CD4-positive, CD25-positive, alpha-beta regulatory T cell (primary cell): ENCODE data around the gene POU5F1. TPM values are rescaled to one million over a fixed set of nuclear protein-coding genes. Genes with fewer than 3 reads are reported as not detected.
"Not testable (repeated sequence)": the region's sequence is repeated elsewhere in the genome, so short reads cannot be mapped to it uniquely, and the experiment has no call there.

Source experiments
- ATAC-seq, 2 donors: fragments of 150-1000 bp; cut with Tn5 transposase; one replicate each; pipeline ENCODE4 v1.10.0; 2021; ENCODE audit warnings: low read depth in 2 of 2, moderate number of reproducible peaks in 2 of 2, moderate library complexity in 1 of 2
- DNase-seq, 3 donors: peaks; one replicate each; pipeline versions ENCODE4 v3.0.0 to v3.0.0-alpha.2; 2012 to 2022; ENCODE audit warnings: mixed read lengths in 1 of 3
- H3K27ac ChIP-seq: one replicate; pipeline ENCODE4 v1.7.0; 2013; ENCODE audit warnings: mild to moderate bottlenecking, low read length; ENCODE audit not compliant: insufficient read depth, poor library complexity, severe bottlenecking
- H3K27me3 ChIP-seq: one replicate; pipeline ENCODE4 v1.7.0; 2013; ENCODE audit warnings: low read length; ENCODE audit not compliant: control insufficient read depth, insufficient read depth
- H3K36me3 ChIP-seq: one replicate; pipeline ENCODE4 v1.7.0; 2013; ENCODE audit warnings: mild to moderate bottlenecking, low read length, moderate library complexity; ENCODE audit not compliant: control insufficient read depth, insufficient read depth
- H3K4me1 ChIP-seq: 2 replicates; pipeline ENCODE4 v1.7.0; 2013; ENCODE audit warnings: mild to moderate bottlenecking, low read length; ENCODE audit not compliant: insufficient read depth, control insufficient read depth, poor library complexity, severe bottlenecking
- H3K4me3 ChIP-seq: one replicate; pipeline ENCODE4 v1.7.0; 2013; ENCODE audit warnings: low read depth, mild to moderate bottlenecking, low read length, moderate library complexity
- H3K9me3 ChIP-seq, 2 experiments: 1 replicate in 1 of 2; 2 replicates in 1 of 2; pipeline ENCODE4 v1.7.0; 2013; ENCODE audit warnings: low read length in 2 of 2, mild to moderate bottlenecking in 1 of 2, moderate library complexity in 1 of 2; ENCODE audit not compliant: control insufficient read depth in 2 of 2
- H3K27ac Mint-ChIP-seq, 3 donors: one replicate each; pipeline ENCODE4 v1.8.0; 2020 to 2022; ENCODE audit warnings: mild to moderate bottlenecking in 3 of 3, mixed read lengths in 3 of 3, moderate library complexity in 2 of 3
- H3K27me3 Mint-ChIP-seq: one replicate; pipeline ENCODE4 v1.8.0; 2022; ENCODE audit warnings: mild to moderate bottlenecking, mixed read lengths
- H3K36me3 Mint-ChIP-seq: one replicate; pipeline ENCODE4 v1.8.0; 2020; ENCODE audit warnings: mixed read lengths
- H3K4me1 Mint-ChIP-seq, 4 donors: one replicate each; pipeline ENCODE4 v1.8.0; 2020 to 2022; ENCODE audit warnings: mixed read lengths in 4 of 4, mild to moderate bottlenecking in 1 of 4
- H3K4me3 Mint-ChIP-seq, 4 donors: one replicate each; pipeline ENCODE4 v1.8.0; 2020 to 2022; ENCODE audit warnings: mild to moderate bottlenecking in 4 of 4, mixed read lengths in 4 of 4, moderate library complexity in 3 of 4
- H3K9me3 Mint-ChIP-seq, 7 donors: one replicate each; pipeline ENCODE4 v1.8.0; 2020 to 2022; ENCODE audit warnings: mixed read lengths in 7 of 7, mild to moderate bottlenecking in 3 of 7, moderate library complexity in 2 of 7
- polyA plus RNA-seq, 4 donors: library from polyadenylated mRNA; unstranded; fragments of 300-500 nt; fragmentation: Illumina TruSeq; gene quantifications; one replicate each; pipeline ENCODE4 v1.2.3, GENCODE V29; 2021
- total RNA-seq: library from RNA; stranded (reverse); gene quantifications from one replicate; pipeline ENCODE4 v1.2.3, GENCODE V29; 2022

The POU5F1 gene
- total and polyA plus RNA-seq, 5 donors from 2014 or later: 0.27 TPM; not detected in 4

DNA sequence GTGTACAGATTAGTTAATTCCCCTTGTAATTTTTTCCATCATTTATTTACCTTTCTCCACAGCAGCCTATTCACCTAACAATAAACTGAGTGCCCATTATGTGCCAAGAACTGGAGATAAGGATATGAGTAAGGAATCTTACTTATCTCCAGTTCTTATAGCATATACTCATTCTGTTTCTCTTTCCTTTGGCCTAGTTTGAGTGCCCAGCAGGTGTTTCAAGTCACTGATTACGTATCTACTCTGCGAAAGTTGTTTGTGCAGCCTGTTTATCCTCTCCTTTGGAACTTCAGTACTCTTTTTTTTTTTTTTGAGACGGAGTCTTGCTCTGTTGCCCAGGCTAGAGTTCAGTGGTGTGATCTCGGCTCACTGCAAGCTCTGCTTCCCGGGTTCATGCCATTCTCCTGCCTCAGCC lies 17.3 kb upstream of the POU5F1 start:
- no peak for ATAC-seq
- peak overlapping the region in 1 of 3 donors; percentile 0 for H3K27ac Mint-ChIP-seq

DNA sequence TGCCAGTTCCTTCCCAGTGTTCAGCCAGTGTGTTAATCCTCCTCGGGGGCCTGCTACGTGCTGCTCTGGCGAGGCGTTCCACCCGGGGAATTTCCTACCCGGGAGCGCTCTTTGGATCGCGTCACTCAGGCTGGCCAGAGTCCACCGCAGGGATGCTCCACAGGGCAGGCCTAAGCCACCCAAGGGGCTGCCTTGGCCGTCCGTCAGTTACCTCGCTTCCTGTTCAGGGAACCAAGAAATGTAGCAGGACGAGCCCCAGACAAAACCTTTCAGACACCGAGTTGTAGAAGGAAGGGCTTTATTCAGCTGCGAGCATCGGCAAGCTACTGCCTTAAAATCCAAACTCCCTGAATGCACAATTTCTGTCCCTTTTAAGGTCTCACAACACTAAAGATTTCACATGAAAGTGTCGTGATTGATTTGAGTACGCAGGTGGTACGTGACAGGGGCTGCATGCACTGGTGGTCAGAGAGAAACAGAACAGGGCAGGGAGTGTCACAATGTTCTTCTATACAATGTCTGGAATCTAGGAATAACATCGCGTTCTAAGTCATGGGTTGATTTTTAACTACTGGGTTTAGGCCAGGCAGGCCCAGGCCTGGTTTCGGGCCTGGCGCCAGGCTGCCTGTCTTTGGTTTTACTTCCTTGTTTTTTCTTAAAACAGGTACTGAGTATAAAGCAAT lies 15.7 kb upstream of the POU5F1 start:
- Mint-ChIP-seq H3K4me3 (peak overlapping the region in 1 of 4 donors; percentile 68), H3K4me1 (peaks cover 0 to 5% (median 2%) of the 10 kb centered on the region in 4 donors), H3K27ac (peak overlapping the region in 1 of 3 donors; percentile 0), H3K9me3 (no peaks in the 10 kb centered on the region), H3K36me3 (no peaks in the 10 kb centered on the region), H3K27me3 (no peaks in the 10 kb centered on the region)
- Histone ChIP-seq H3K4me3 (no peak overlapping the region), H3K4me1 (no peaks in the 10 kb centered on the region), H3K27me3 (no peaks in the 10 kb centered on the region), H3K27ac (no peak overlapping the region), H3K36me3 (no peaks in the 10 kb centered on the region), H3K9me3 (no peaks in the 10 kb centered on the region)
- ATAC-seq: no peak
- DNase-seq: no peak

More for the DNA sequence above, 17.3 kb upstream of the POU5F1 start:
- H3K9me3 Mint-ChIP-seq: no peaks in the 10 kb centered on the region
- Histone ChIP-seq H3K9me3 (no peaks in the 10 kb centered on the region), H3K27ac (no peak overlapping the region), H3K4me1 (no peaks in the 10 kb centered on the region), H3K4me3 (no peak overlapping the region), H3K27me3 (no peaks in the 10 kb centered on the region), H3K36me3 (no peaks in the 10 kb centered on the region)
- DNase-seq: no peak
- no peak overlapping the region for H3K4me3 Mint-ChIP-seq
- H3K36me3 Mint-ChIP-seq: no peaks in the 10 kb centered on the region
- peaks cover 0 to 12% (median 5%) of the 10 kb centered on the region in 4 donors for H3K4me1 Mint-ChIP-seq
- H3K27me3 Mint-ChIP-seq: no peaks in the 10 kb centered on the region

DNA sequence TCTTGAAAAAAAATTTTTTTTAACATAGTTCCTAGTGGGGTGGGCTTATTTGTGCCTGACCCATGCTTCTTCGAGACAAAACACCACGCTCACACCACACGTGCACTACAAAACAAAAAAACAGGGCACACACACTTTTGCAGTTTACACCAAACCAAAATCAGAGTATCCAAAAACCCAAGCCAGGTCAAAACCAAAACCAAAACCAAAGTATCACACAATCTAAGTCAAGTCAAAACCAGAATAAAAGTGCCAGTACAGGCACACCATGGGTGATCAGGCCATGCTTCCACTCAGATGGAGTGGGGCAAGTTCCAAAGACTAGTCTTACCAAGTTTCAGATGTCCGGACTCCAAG lies 15.2 kb upstream of the POU5F1 start:
- not testable (repeated sequence) for H3K27me3 ChIP-seq, H3K27me3 Mint-ChIP-seq, H3K9me3 Mint-ChIP-seq, H3K9me3 ChIP-seq, H3K4me1 Mint-ChIP-seq, ATAC-seq, H3K36me3 ChIP-seq, H3K4me3 ChIP-seq, H3K4me1 ChIP-seq, H3K4me3 Mint-ChIP-seq, H3K36me3 Mint-ChIP-seq, H3K27ac ChIP-seq
- peak in 1 of 3 donors; percentile 44 for DNase-seq
- H3K27ac Mint-ChIP-seq: peak overlapping the region in 1 of 3 donors; percentile 93

DNA sequence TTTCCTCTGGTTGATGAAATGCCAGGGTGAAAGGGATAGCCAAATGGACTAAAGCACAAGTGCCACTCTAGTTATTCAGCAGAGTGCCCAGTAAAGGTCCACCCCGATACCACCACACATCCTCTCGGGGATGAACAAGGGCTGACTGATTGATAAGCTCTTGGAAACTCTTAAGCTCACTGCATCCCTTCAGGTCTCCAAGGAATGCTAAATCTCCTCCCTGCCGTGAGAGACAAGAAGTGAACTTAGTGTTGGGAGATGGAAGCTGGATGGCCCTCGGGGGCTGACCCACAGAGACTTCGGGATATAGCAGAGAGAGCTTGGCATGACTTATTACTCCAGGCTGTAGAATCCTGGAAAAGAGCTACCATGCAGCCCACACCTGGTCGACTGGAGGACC lies 13.4 kb upstream of the POU5F1 start:
- not testable (repeated sequence) for H3K27me3 Mint-ChIP-seq, H3K9me3 Mint-ChIP-seq, H3K27ac Mint-ChIP-seq

DNA sequence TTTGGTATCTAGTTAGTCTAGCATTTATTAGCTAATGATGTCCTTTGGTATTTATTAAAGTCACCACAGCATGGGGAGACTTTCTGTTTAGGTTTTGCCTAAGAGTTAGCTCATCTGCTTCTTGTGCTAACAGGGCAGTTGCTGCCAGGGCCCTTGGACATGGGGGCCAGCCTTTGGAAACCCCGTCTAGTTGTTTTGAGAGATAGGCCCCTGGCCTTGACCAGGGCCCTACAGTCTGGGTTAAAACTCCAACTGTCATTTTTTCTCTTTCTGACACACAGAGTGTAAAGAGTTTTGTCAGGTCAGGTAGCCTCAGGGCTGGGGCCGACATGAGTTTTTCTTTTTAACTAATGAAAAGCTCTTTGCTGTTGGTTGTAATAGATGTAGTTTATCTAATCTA lies 12.8 kb upstream of the POU5F1 start:
- not testable (repeated sequence) for H3K4me1 ChIP-seq, H3K36me3 Mint-ChIP-seq, H3K36me3 ChIP-seq, H3K27me3 ChIP-seq, ATAC-seq, DNase-seq, H3K9me3 ChIP-seq, H3K9me3 Mint-ChIP-seq, H3K27ac ChIP-seq, H3K27ac Mint-ChIP-seq, H3K27me3 Mint-ChIP-seq, H3K4me3 Mint-ChIP-seq, H3K4me3 ChIP-seq
- H3K4me1 Mint-ChIP-seq: peaks cover 6 to 22% (median 13%) of the 10 kb centered on the region in 4 donors

More for the DNA sequence above, 13.4 kb upstream of the POU5F1 start:
- H3K36me3 Mint-ChIP-seq, H3K27me3 ChIP-seq, H3K36me3 ChIP-seq, ATAC-seq, DNase-seq, H3K4me3 ChIP-seq, H3K4me1 ChIP-seq, H3K9me3 ChIP-seq, H3K27ac ChIP-seq, H3K4me3 Mint-ChIP-seq: not testable (repeated sequence)
- H3K4me1 Mint-ChIP-seq: peaks cover under 1 to 16% (median 8%) of the 10 kb centered on the region in 4 donors

DNA sequence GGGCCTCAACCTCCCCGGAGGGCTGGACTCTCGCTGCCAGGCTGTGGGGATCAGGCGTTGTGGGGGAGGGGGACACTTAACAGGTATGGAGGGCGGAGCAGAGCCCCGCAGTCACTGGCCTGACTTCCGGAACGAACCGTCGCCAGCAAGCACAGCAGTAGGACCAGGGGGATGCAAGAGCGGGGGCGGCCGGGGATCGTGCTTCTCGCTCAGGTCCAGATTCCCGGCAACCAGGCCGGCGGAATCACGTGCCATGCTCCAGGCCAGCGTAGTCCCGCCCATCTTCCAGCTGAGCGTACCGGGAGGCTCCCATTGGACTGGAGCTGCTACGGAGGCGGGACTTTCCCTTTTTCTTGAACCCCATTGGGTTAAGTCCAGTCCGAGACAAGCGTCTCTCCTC lies 10.0 kb upstream of the POU5F1 start:
- H3K27me3 ChIP-seq: no peaks in the 10 kb centered on the region
- peak overlapping the region; percentile 74 to 89 (median 86) for H3K4me3 Mint-ChIP-seq
- H3K4me1 Mint-ChIP-seq: peaks cover 9 to 22% (median 15%) of the 10 kb centered on the region in 4 donors
- ATAC-seq (peak; percentile 82 to 97), DNase-seq (peak; percentile 54 to 81 (median 54))
- peak overlapping the region in 2 of 3 donors; percentile 52 to 84 for H3K27ac Mint-ChIP-seq
- H3K27ac ChIP-seq: no peak overlapping the region
- H3K4me1 ChIP-seq: peaks cover 8% of the 10 kb centered on the region
- no peaks in the 10 kb centered on the region for H3K36me3 ChIP-seq
- no peaks in the 10 kb centered on the region for H3K9me3 ChIP-seq
- H3K27me3 Mint-ChIP-seq: no peaks in the 10 kb centered on the region
- H3K36me3 Mint-ChIP-seq: no peaks in the 10 kb centered on the region
- peak overlapping the region; percentile 31 for H3K4me3 ChIP-seq
- H3K9me3 Mint-ChIP-seq: no peaks in the 10 kb centered on the region

DNA sequence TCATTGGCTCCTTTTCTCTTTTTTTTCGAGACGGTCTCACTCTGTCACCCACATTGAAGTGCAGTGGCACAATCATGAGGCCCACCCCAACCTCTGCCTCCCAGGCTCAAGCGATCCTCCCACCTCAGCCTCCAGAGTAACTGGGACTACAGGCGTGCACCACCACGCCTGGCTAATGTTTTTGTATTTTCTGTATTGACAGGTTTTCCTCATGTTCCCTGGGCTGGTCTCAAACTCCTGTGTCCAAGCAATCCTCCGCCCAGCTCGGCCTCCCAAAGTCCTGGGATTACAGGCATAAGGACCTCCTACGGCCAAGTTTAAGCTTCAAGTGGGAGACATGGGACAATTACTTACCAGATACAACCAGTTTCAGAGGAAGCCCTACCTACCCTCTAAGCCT lies 9.4 kb upstream of the POU5F1 start:
- no peaks in the 10 kb centered on the region for H3K36me3 ChIP-seq
- peaks cover 8% of the 10 kb centered on the region for H3K4me1 ChIP-seq
- H3K27ac ChIP-seq: no peak overlapping the region
- H3K4me3 Mint-ChIP-seq: peak overlapping the region in 3 of 4 donors; percentile 23 to 84 (median 74)
- H3K9me3 Mint-ChIP-seq: no peaks in the 10 kb centered on the region
- peaks cover 9 to 20% (median 15%) of the 10 kb centered on the region in 4 donors for H3K4me1 Mint-ChIP-seq
- ATAC-seq: no peak
- H3K36me3 Mint-ChIP-seq: no peaks in the 10 kb centered on the region
- H3K27me3 ChIP-seq: no peaks in the 10 kb centered on the region
- H3K27me3 Mint-ChIP-seq: no peaks in the 10 kb centered on the region
- H3K4me3 ChIP-seq: peak overlapping the region; percentile 31
- H3K27ac Mint-ChIP-seq: no peak overlapping the region
- H3K9me3 ChIP-seq: no peaks in the 10 kb centered on the region
- no peak for DNase-seq

DNA sequence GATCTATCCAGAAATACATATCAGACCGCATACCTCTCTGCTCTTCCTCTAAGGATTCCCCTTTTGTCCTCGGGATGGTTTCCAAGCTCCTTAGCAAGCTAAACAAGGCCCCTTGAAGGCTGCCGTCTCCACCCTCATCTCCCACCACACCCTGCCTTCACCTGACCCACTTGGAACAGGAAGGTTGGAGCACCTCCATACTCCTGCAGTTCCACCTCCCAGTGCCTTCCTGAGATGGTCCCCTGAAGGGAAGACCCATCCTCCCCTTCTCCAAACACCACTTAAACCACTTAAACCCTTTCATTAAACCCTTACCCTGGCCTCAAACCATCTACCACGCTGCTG lies 8.5 kb upstream of the POU5F1 start:
- H3K27me3 Mint-ChIP-seq: no peaks in the 10 kb centered on the region
- H3K27ac Mint-ChIP-seq: peak overlapping the region; percentile 60 to 70 (median 64)

More for the DNA sequence above, 8.5 kb upstream of the POU5F1 start:
- Mint-ChIP-seq H3K4me3 (peak overlapping the region in 1 of 4 donors; percentile 49), H3K9me3 (no peaks in the 10 kb centered on the region), H3K36me3 (no peaks in the 10 kb centered on the region), H3K4me1 (peaks cover 9 to 20% (median 15%) of the 10 kb centered on the region in 4 donors)
- no peak overlapping the region for H3K4me3 ChIP-seq
- peaks cover 8% of the 10 kb centered on the region for H3K4me1 ChIP-seq
- DNase-seq: no peak
- no peaks in the 10 kb centered on the region for H3K36me3 ChIP-seq
- no peak for ATAC-seq
- H3K9me3 ChIP-seq: no peaks in the 10 kb centered on the region
- no peak overlapping the region for H3K27ac ChIP-seq
- H3K27me3 ChIP-seq: no peaks in the 10 kb centered on the region
